Measurements from ENCODE around the gene PRG2.

GRCh38 chr11:57438345-57439285 is 48.2 kb upstream of the PRG2 start:
- TF ChIP-seq CTCF (IDR thresholded peaks at IDR 0.05; ENCODE audit: poor library complexity) (no peak), EZH2 (IDR thresholded peaks at IDR 0.05; ENCODE audit: borderline replicate concordance) (no peak)
